Measurements from ENCODE around the gene PRR20C. TPM values are rescaled to one million over a fixed set of nuclear protein-coding genes. Genes with fewer than 3 reads are reported as not detected.
A peak's percentile ranks its signal among the peaks of the same experiment; 100 is the strongest.
"Not testable (repeated sequence)": the region's sequence is repeated elsewhere in the genome, so short reads cannot be mapped to it uniquely, and the experiment has no call there.

Gene PRR20C
- total RNA-seq = not detected

GRCh38 chr13:57153761-57154160, at the start of gene PRR20C:
Gene PRR20C (plus strand): TSS chr13:57154061. CDS start chr13:57154448, 387 bp downstream.
- not testable (repeated sequence) for H3K36me3 ChIP-seq; H3K27me3 ChIP-seq (replicated peaks; ENCODE audit: insufficient read depth); H3K9me3 ChIP-seq; H3K4me1 ChIP-seq (ENCODE audit: control insufficient read depth in 1 of 2, low read depth in 2 of 2); DNase-seq (ENCODE audit: low spot score); ATAC-seq (ENCODE audit: insufficient number of reproducible peaks, low FRiP score, low read depth); H3K4me3 ChIP-seq; H3K27ac ChIP-seq

GRCh38 chr13:57114945-57115344, 38.9 kb upstream of the PRR20C start:
- Histone ChIP-seq H3K9me3 (no peaks in the 10 kb centered on the region), H3K36me3 (no peaks in the 10 kb centered on the region), H3K27me3 (replicated peaks; ENCODE audit: insufficient read depth) (no peaks in the 10 kb centered on the region), H3K27ac (no peak overlapping the region), H3K4me1 (ENCODE audit: control insufficient read depth in 1 of 2, low read depth in 2 of 2) (peaks cover 4 to 10% of the 10 kb centered on the region in 2 donors), H3K4me3 (no peak overlapping the region)
- ATAC-seq (ENCODE audit: insufficient number of reproducible peaks, low FRiP score, low read depth) (no peak), DNase-seq (ENCODE audit: low spot score) (no peak)
- TF ChIP-seq CTCF (IDR thresholded peaks at IDR 0.05) = no peak

- DNase-seq (ENCODE audit: low spot score) = peak; percentile 20
- Histone ChIP-seq H3K27me3 (replicated peaks; ENCODE audit: insufficient read depth) (no peaks in the 10 kb centered on the region), H3K4me1 (ENCODE audit: control insufficient read depth in 1 of 2, low read depth in 2 of 2) (peaks cover 4 to 30% of the 10 kb centered on the region in 2 donors), H3K36me3 (no peaks in the 10 kb centered on the region), H3K4me3 (no peak overlapping the region), H3K27ac (peak overlapping the region; percentile 43 to 51), H3K9me3 (no peaks in the 10 kb centered on the region)
- peak; percentile 98 for ATAC-seq (ENCODE audit: insufficient number of reproducible peaks, low FRiP score, low read depth)
- no peak for TF ChIP-seq CTCF (IDR thresholded peaks at IDR 0.05)
These were observed 30.2 kb upstream of the PRR20C start for GRCh38 chr13:57123681-57124080.

GRCh38 chr13:57128909-57129308, 25.0 kb upstream of the PRR20C start:
- DNase-seq (ENCODE audit: low spot score) (no peak), ATAC-seq (ENCODE audit: insufficient number of reproducible peaks, low FRiP score, low read depth) (no peak)
- Histone ChIP-seq H3K4me1 (ENCODE audit: control insufficient read depth in 1 of 2, low read depth in 2 of 2) (peaks cover 0 to 6% of the 10 kb centered on the region in 2 donors), H3K36me3 (no peaks in the 10 kb centered on the region), H3K27ac (no peak overlapping the region), H3K4me3 (no peak overlapping the region), H3K9me3 (no peaks in the 10 kb centered on the region), H3K27me3 (replicated peaks; ENCODE audit: insufficient read depth) (no peaks in the 10 kb centered on the region)
- no peak for TF ChIP-seq CTCF (IDR thresholded peaks at IDR 0.05)

- H3K36me3 ChIP-seq = no peaks in the 10 kb centered on the region
- no peaks in the 10 kb centered on the region for H3K27me3 ChIP-seq (replicated peaks; ENCODE audit: insufficient read depth)
- no peak overlapping the region for H3K4me3 ChIP-seq
- no peak for TF ChIP-seq CTCF (IDR thresholded peaks at IDR 0.05)
- ATAC-seq (ENCODE audit: insufficient number of reproducible peaks, low FRiP score, low read depth) (no peak), DNase-seq (ENCODE audit: low spot score) (no peak)
- H3K9me3 ChIP-seq = no peaks in the 10 kb centered on the region
- no peaks in the 10 kb centered on the region for H3K4me1 ChIP-seq (ENCODE audit: control insufficient read depth in 1 of 2, low read depth in 2 of 2)
- no peak overlapping the region for H3K27ac ChIP-seq
These were observed 17.8 kb upstream of the PRR20C start for GRCh38 chr13:57136093-57136492.

- ATAC-seq (ENCODE audit: insufficient number of reproducible peaks, low FRiP score, low read depth) (no peak), DNase-seq (ENCODE audit: low spot score) (no peak)
- Histone ChIP-seq H3K27ac (no peak overlapping the region), H3K36me3 (no peaks in the 10 kb centered on the region), H3K9me3 (no peaks in the 10 kb centered on the region), H3K27me3 (replicated peaks; ENCODE audit: insufficient read depth) (no peaks in the 10 kb centered on the region), H3K4me3 (no peak overlapping the region), H3K4me1 (ENCODE audit: control insufficient read depth in 1 of 2, low read depth in 2 of 2) (no peaks in the 10 kb centered on the region)
- TF ChIP-seq CTCF (IDR thresholded peaks at IDR 0.05) = no peak
These were observed 16.3 kb upstream of the PRR20C start for GRCh38 chr13:57137585-57137984.

Measured in thoracic aorta (tissue), 2 donors.